Measurements from ENCODE around the gene CMPK2.
"Not testable (repeated sequence)": the region's sequence is repeated elsewhere in the genome, so short reads cannot be mapped to it uniquely, and the experiment has no call there.

Gene CMPK2

GRCh38 chr2:6865346-6866274 is at the start of gene CMPK2:
Gene CMPK2, minus strand, starts transcription at chr2:6865907. Its CDS starts 211 bp downstream, at chr2:6865696.
- H3K4me1 Mint-ChIP-seq: peaks cover 48% of the 10 kb centered on the region
- peaks cover 48% of the 10 kb centered on the region for H3K36me3 Mint-ChIP-seq
- H3K27ac Mint-ChIP-seq: peak within 1 kb of the TSS; percentile 92
- DNase-seq: peak; percentile 95
- H3K27me3 Mint-ChIP-seq: no peaks in the 10 kb centered on the region
- peaks cover 15% of the 10 kb centered on the region for H3K9me3 Mint-ChIP-seq
- CTCF ChIA-PET: interaction anchor here (0.8 to 7.2 kb wide), 12 partner anchors 13 to 193 kb away, joined by 3 to 116 read pairs (median 5); partner anchors contain the start of genes RNF144A and RSAD2
- peak within 1 kb of the TSS; percentile 96 for H3K4me3 Mint-ChIP-seq

- peaks cover 17% of the 10 kb centered on the region for H3K9me3 Mint-ChIP-seq
- peak overlapping the region; percentile 87 for H3K27ac Mint-ChIP-seq
- peak overlapping the region; percentile 37 for H3K4me3 Mint-ChIP-seq
- H3K4me1 Mint-ChIP-seq: peaks cover 79% of the 10 kb centered on the region
- H3K27me3 Mint-ChIP-seq: peaks cover 8% of the 10 kb centered on the region
- no peak for DNase-seq
- CTCF ChIA-PET: interaction anchor here (0.9 to 3.4 kb wide), 5 partner anchors 9 to 68 kb away, joined by 3 to 36 read pairs (median 9); no protein-coding TSS in a partner anchor
- H3K36me3 Mint-ChIP-seq: peaks cover 67% of the 10 kb centered on the region
Measured at GRCh38 chr2:6915399-6915798, 49.7 kb upstream of the CMPK2 start.

DNA sequence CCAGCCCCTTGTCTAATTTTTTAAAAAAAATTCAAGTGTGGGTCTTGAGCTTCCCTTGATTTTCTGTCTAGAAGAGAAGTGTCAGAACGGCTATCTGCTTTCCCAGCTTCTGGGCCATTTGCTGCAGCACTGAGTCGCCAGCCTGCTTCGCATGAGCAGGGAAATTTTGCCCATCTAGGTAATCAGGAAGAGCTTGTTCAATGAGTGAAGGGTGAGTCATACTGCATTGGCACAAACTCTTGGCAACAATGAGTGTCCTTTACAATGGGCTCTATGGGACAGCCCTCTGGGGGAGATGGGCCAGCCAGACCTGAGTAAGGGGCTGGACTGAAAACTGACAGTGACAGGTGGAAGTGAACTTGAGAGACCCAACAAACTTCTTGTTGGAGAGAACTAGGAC is 49.1 kb upstream of the CMPK2 start:
- no peak for DNase-seq
- Mint-ChIP-seq H3K27me3 (peaks cover 8% of the 10 kb centered on the region), H3K27ac (peak overlapping the region; percentile 87), H3K4me1 (peaks cover 78% of the 10 kb centered on the region), H3K36me3 (peaks cover 65% of the 10 kb centered on the region), H3K4me3 (peak overlapping the region; percentile 8), H3K9me3 (peaks cover 21% of the 10 kb centered on the region)
- CTCF ChIA-PET: interaction anchor here (0.9 to 3.4 kb wide), 4 partner anchors 8 to 69 kb away, joined by 3 to 36 read pairs (median 20); no protein-coding TSS in a partner anchor

DNA sequence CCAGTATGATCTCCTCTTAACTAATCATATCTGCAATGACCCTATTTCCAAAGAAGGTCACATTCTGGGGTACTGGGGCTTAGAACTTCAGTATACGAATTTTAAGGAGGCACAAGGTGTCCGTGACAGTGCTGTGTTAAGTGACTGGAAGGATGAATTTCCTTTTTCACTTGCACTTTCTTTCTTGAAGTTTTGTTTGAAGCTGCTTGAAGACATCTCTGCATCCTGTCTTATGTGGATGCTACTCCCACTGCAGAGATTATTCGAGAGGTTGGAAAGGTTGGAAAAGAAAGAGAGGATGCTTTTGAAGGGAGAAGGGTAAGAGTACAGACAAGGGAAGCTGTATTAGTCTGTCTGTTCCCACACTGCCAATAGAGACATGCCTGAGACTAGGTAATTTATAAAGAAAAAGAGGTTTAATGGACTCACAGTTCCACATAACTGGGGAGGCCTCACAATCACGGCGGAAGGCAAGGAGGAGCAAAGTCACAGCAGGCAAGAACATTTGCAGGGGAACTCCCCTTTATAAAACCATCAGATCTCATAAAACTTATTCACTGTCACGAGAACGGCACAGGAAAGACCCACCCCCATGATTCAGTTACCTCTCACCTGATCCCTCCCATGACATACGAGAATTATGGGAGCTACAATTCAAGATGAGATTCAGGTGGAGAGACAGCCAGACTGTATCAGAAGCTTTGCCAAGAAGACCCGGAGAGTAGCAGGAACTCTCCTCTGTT is 47.9 kb upstream of the CMPK2 start:
- CTCF ChIA-PET: interaction anchor here (1.0 to 1.5 kb wide), 4 partner anchors 17 to 45 kb away, joined by 3 to 5 read pairs (median 4); no protein-coding TSS in a partner anchor
- Mint-ChIP-seq H3K4me1 (peaks cover 78% of the 10 kb centered on the region), H3K27ac (peak overlapping the region; percentile 98), H3K4me3 (peak overlapping the region; percentile 63), H3K9me3 (peaks cover 21% of the 10 kb centered on the region), H3K27me3 (peaks cover 4% of the 10 kb centered on the region), H3K36me3 (peaks cover 66% of the 10 kb centered on the region)
- DNase-seq: peak; percentile 68

GRCh38 chr2:6911721-6912120 is 46.0 kb upstream of the CMPK2 start:
- no peak for DNase-seq
- CTCF ChIA-PET: interaction anchor here (0.9 to 1.5 kb wide), 5 partner anchors 15 to 86 kb away, joined by 3 to 9 read pairs (median 4); partner anchors contain the start of genes CMPK2 and RSAD2
- H3K4me1 Mint-ChIP-seq: peaks cover 96% of the 10 kb centered on the region
- peaks cover 39% of the 10 kb centered on the region for H3K9me3 Mint-ChIP-seq
- H3K27ac Mint-ChIP-seq: peak overlapping the region; percentile 98
- peaks cover 83% of the 10 kb centered on the region for H3K36me3 Mint-ChIP-seq
- peak overlapping the region; percentile 35 for H3K4me3 Mint-ChIP-seq
- peaks cover 1% of the 10 kb centered on the region for H3K27me3 Mint-ChIP-seq

DNA sequence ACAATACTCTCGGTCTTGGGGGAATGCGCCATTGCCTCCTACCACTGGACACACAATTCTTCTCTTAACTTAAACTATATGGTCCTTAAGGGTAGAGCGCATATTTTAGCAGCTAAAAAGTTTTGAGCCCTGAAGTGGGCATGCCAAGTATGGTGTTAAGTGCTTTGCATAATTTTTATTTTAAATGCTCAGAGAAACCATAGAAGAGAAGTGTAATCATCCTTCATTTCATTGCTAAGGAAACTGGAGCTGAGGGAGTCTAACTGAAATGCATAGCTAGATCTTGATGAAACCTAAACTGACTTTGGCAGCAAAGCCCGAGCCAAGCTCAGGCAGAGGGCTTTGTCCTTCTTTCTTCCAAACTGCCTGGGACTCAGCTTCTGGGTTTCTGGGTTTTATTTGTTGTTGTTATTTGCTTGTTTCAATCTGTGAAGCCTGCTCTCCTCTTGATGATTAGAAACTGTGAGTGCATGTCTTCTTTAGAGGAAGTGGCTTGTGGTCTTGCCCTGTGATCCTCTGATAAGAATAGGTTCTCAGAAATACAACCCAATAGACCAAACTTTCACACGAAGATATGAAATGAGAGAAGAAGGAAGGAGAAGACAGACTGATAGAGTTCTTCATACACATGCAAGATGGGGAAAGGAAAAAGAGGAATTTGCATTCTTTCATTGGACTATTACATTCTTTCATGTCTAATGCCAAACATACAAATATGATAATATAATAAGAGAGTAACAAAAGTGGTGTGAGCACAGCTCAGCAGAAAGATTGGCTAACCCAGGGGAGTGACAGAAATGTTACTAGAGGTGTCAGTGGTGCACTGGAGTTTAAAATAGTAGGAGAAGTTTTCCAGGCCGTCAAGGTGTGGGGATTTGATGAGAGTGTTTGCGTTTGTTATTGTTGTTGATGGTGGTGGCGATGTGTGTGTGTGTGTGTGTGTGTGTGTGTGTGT is 44.0 kb upstream of the CMPK2 start:
- H3K9me3 Mint-ChIP-seq: peaks cover 48% of the 10 kb centered on the region
- CTCF ChIA-PET: interaction anchor here (0.7 to 3.1 kb wide), 7 partner anchors 9 to 46 kb away, joined by 4 to 20 read pairs (median 5); partner anchors contain the start of genes CMPK2 and RSAD2
- H3K36me3 Mint-ChIP-seq: peaks cover 80% of the 10 kb centered on the region
- peak overlapping the region; percentile 98 for H3K27ac Mint-ChIP-seq
- DNase-seq: peak; percentile 72
- H3K4me3 Mint-ChIP-seq: peak overlapping the region; percentile 60
- no peaks in the 10 kb centered on the region for H3K27me3 Mint-ChIP-seq
- peaks cover 91% of the 10 kb centered on the region for H3K4me1 Mint-ChIP-seq

- DNase-seq: no peak
- CTCF ChIA-PET: interaction anchor here (1.2 to 3.1 kb wide), 4 partner anchors 8 to 31 kb away, joined by 3 to 36 read pairs (median 12); partner anchors contain the start of genes RNF144A and RSAD2
- no peak overlapping the region for H3K4me3 Mint-ChIP-seq
- no peaks in the 10 kb centered on the region for H3K27me3 Mint-ChIP-seq
- peaks cover 79% of the 10 kb centered on the region for H3K4me1 Mint-ChIP-seq
- peaks cover 81% of the 10 kb centered on the region for H3K36me3 Mint-ChIP-seq
- H3K27ac Mint-ChIP-seq: peak overlapping the region; percentile 98
- peaks cover 52% of the 10 kb centered on the region for H3K9me3 Mint-ChIP-seq
Measured at GRCh38 chr2:6908291-6908690, 42.6 kb upstream of the CMPK2 start.

GRCh38 chr2:6906165-6906741 is 40.5 kb upstream of the CMPK2 start:
- Mint-ChIP-seq H3K9me3 (peaks cover 69% of the 10 kb centered on the region), H3K4me3 (no peak overlapping the region), H3K27me3 (no peaks in the 10 kb centered on the region), H3K36me3 (peaks cover 84% of the 10 kb centered on the region), H3K27ac (peak overlapping the region; percentile 56), H3K4me1 (peaks cover 58% of the 10 kb centered on the region)
- DNase-seq: no peak
- CTCF ChIA-PET: interaction anchor here (1.5 to 2.9 kb wide), 3 partner anchors 9 to 12 kb away, joined by 4 to 36 read pairs (median 22); partner anchors contain the start of gene RNF144A

- Mint-ChIP-seq H3K27me3 (no peaks in the 10 kb centered on the region), H3K27ac (no peak overlapping the region), H3K9me3 (peaks cover 72% of the 10 kb centered on the region), H3K4me1 (peaks cover 52% of the 10 kb centered on the region), H3K4me3 (no peak overlapping the region), H3K36me3 (peaks cover 85% of the 10 kb centered on the region)
- CTCF ChIA-PET: interaction anchor here (1.5 to 2.9 kb wide), 3 partner anchors 9 to 12 kb away, joined by 4 to 36 read pairs (median 22); partner anchors contain the start of gene RNF144A
- no peak for DNase-seq
Measured at GRCh38 chr2:6905668-6906067, 40.0 kb upstream of the CMPK2 start.

- H3K27me3 Mint-ChIP-seq, H3K4me3 Mint-ChIP-seq, DNase-seq, CTCF ChIA-PET, H3K27ac Mint-ChIP-seq: not testable (repeated sequence)
- H3K4me1 Mint-ChIP-seq: peaks cover 34% of the 10 kb centered on the region
- H3K36me3 Mint-ChIP-seq: peaks cover 75% of the 10 kb centered on the region
- peaks cover 63% of the 10 kb centered on the region for H3K9me3 Mint-ChIP-seq
Measured at GRCh38 chr2:6902581-6902980, 36.9 kb upstream of the CMPK2 start.

DNA sequence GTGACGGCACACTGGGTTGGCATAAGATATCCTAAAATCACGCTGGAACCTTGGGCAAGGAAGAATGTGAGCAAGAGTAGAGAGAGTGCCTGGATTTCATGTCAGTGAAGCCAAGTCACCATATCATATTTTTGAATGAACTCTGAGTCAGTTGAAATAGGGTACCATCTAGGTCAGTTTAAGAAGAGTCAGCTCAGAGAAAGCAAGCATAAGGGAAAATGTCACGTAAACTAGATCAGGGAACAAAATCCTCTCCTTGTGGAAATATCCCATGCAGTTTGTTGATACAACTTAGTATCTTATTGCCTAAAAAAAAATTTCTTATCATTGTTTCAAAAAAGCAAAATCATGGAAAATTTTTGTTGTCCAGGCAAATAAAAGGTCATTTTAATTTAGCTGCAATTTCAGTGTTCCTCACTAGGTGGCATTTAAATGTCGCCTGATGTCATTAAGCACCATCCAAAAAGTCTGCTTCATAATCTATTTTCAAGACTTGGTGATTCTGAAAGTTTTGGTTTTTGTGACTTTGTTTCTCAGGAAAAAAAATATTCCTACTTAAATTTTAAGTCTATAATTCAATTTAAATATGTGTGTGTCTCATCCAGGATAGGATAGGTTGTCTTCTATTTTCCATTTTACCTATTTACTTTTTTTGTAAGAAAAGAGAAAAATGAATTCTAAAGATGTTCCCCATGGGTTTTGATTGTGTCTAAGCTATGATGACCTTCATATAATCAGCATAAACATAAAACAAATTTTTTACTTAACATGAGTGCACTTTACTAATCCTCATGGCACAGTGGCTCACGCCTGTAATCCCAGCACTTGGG is 31.4 kb upstream of the CMPK2 start:
- Mint-ChIP-seq H3K4me1 (peaks cover 23% of the 10 kb centered on the region), H3K36me3 (peaks cover 51% of the 10 kb centered on the region), H3K27ac (no peak overlapping the region), H3K4me3 (no peak overlapping the region), H3K27me3 (no peaks in the 10 kb centered on the region), H3K9me3 (peaks cover 29% of the 10 kb centered on the region)
- CTCF ChIA-PET: interaction anchor here (0.6 to 6.0 kb wide), 24 partner anchors 8 to 307 kb away, joined by 3 to 51 read pairs (median 5); partner anchors contain the start of genes CMPK2, RNF144A and RSAD2
- no peak for DNase-seq
